H1 (cell line): ENCODE data around the gene SSH2. TPM values are rescaled to one million over a fixed set of nuclear protein-coding genes. Genes with fewer than 3 reads are reported as not detected.

Experiments
- CTCF ChIA-PET: fragments of 300-600 bp; sonication (Branson Sonifier 250); formaldehyde crosslinking; loops from one replicate; lab custom pipeline; 2021; ENCODE audit not compliant: partially characterized antibody; lab: Charles Lee
- POLR2A ChIA-PET: fragments of 300-600 bp; sonication (Branson Sonifier 250); formaldehyde crosslinking; loops from one replicate; lab custom pipeline; 2021; ENCODE audit warnings: inconsistent platforms; ENCODE audit not compliant: partially characterized antibody; lab: Charles Lee
- DNase-seq, 2 experiments: peaks; one replicate each; pipeline versions ENCODE4 v3.0.0 to v3.0.0-alpha.2; 2010 to 2022; ENCODE audit warnings: low spot score in 2 of 2, low read depth in 1 of 2, mixed read lengths in 1 of 2
- FAIRE-seq: peaks from 2 replicates; lab custom pipeline; 2011; peaks lifted over from hg19 to GRCh38; lab: Jason Lieb, UNC
- H2AFZ ChIP-seq: 2 replicates; pipeline ENCODE4 v1.8.1; 2012; ENCODE audit warnings: low read length, inconsistent platforms
- H2AK5ac ChIP-seq: 2 replicates; pipeline ENCODE4 v1.6.1; 2013; ENCODE audit warnings: low read depth, low read length
- H2BK120ac ChIP-seq: replicated peaks from 2 replicates; pipeline ENCODE3; 2013; ENCODE audit warnings: low read depth, low read length, inconsistent platforms
- H2BK12ac ChIP-seq: 2 replicates; pipeline ENCODE4 v1.6.1; 2013; ENCODE audit warnings: low read depth, low read length
- H2BK15ac ChIP-seq: 2 replicates; pipeline ENCODE4 v1.6.1; 2013; ENCODE audit warnings: low read length
- H2BK20ac ChIP-seq: 2 replicates; pipeline ENCODE4 v1.6.1; 2013; ENCODE audit warnings: low read length
- H2BK5ac ChIP-seq: 2 replicates; pipeline ENCODE4 v1.6.1; 2013; ENCODE audit warnings: low read depth, low read length
- H3K14ac ChIP-seq: 2 replicates; pipeline ENCODE4 v1.6.1; 2013; ENCODE audit warnings: inconsistent platforms; ENCODE audit not compliant: insufficient read length
- H3K18ac ChIP-seq: 2 replicates; pipeline ENCODE4 v1.6.1; 2013; ENCODE audit warnings: low read length; ENCODE audit errors: extremely low read depth
- H3K23ac ChIP-seq: 2 replicates; pipeline ENCODE4 v1.6.1; 2013; ENCODE audit warnings: inconsistent platforms; ENCODE audit not compliant: insufficient read length
- H3K23me2 ChIP-seq: 2 replicates; pipeline ENCODE4 v1.6.1; 2013; ENCODE audit warnings: low read depth, low read length
- H3K27ac ChIP-seq: 2 replicates; pipeline ENCODE4 v1.6.1; 2011; ENCODE audit warnings: low read depth, low read length, inconsistent platforms
- H3K27me3 ChIP-seq, 4 experiments: replicated peaks in 1 of 4; 1 replicate in 1 of 4; 2 replicates in 3 of 4; pipeline versions ENCODE4 v1.6.1 to v1.8.1; 2011 to 2013; ENCODE audit warnings: low read length in 3 of 4, mild to moderate bottlenecking in 3 of 4, inconsistent platforms in 2 of 4, mixed read lengths in 2 of 4, moderate library complexity in 1 of 4; ENCODE audit not compliant: control insufficient read depth in 3 of 4, insufficient read depth in 3 of 4; ENCODE audit errors: extremely low read depth in 1 of 4
- H3K36me3 ChIP-seq, 4 experiments: 2 replicates each; pipeline versions ENCODE4 v1.6.1 to v1.8.1; 2011 to 2013; ENCODE audit warnings: mild to moderate bottlenecking in 4 of 4, low read length in 3 of 4, moderate library complexity in 2 of 4, control low read depth in 1 of 4, inconsistent platforms in 1 of 4; ENCODE audit not compliant: insufficient read depth in 4 of 4, control insufficient read depth in 2 of 4
- H3K4ac ChIP-seq: replicated peaks from 2 replicates; pipeline ENCODE3; 2013; ENCODE audit warnings: low read length, low read depth, mixed read lengths, inconsistent platforms; ENCODE audit not compliant: insufficient read length
- H3K4me1 ChIP-seq, 4 experiments: replicated peaks in 1 of 4; 1 replicate in 1 of 4; 2 replicates in 3 of 4; pipeline versions ENCODE4 v1.6.1 to v1.8.1; 2011 to 2013; ENCODE audit warnings: low read length in 3 of 4, inconsistent platforms in 2 of 4, mixed read lengths in 1 of 4; ENCODE audit not compliant: insufficient read depth in 4 of 4, control insufficient read depth in 3 of 4
- H3K4me2 ChIP-seq, 2 experiments: 2 replicates each; pipeline versions ENCODE4 v1.6.1 to v1.8.1; 2011 to 2013; ENCODE audit warnings: low read depth in 2 of 2, low read length in 2 of 2, control low read depth in 1 of 2, inconsistent platforms in 1 of 2, mild to moderate bottlenecking in 1 of 2; ENCODE audit not compliant: insufficient read depth in 1 of 2
- H3K4me3 ChIP-seq, 4 experiments: fragments of 200-600, 300-600 bp in 1 of 4; sonication (generic), shearing (Covaris generic), sonication (Bioruptor Twin) in 1 of 4; 2 replicates each; pipeline versions ENCODE4 v1.5.1 to v1.8.1; 2011 to 2016; ENCODE audit warnings: low read length in 4 of 4, low read depth in 3 of 4, control low read depth in 2 of 4, inconsistent platforms in 2 of 4, mild to moderate bottlenecking in 2 of 4, mixed read lengths in 1 of 4, moderate library complexity in 1 of 4; ENCODE audit not compliant: insufficient read depth in 2 of 4; ENCODE audit errors: extremely low read depth in 1 of 4
- H3K56ac ChIP-seq: replicated peaks from 2 replicates; pipeline ENCODE3; 2013; ENCODE audit warnings: low read depth, mild to moderate bottlenecking, mixed read lengths, low read length, inconsistent platforms; ENCODE audit not compliant: insufficient read length
- H3K79me1 ChIP-seq: 2 replicates; pipeline ENCODE4 v1.6.1; 2013; ENCODE audit warnings: low read depth, low read length, control low read depth
- H3K79me2 ChIP-seq, 2 experiments: 2 replicates each; pipeline versions ENCODE4 v1.6.1 to v1.8.1; 2012 to 2013; ENCODE audit warnings: low read length in 2 of 2, mild to moderate bottlenecking in 2 of 2, inconsistent platforms in 1 of 2; ENCODE audit not compliant: insufficient read depth in 2 of 2, control insufficient read depth in 1 of 2
- H3K9ac ChIP-seq, 4 experiments: replicated peaks in 1 of 4; 1 replicate in 1 of 4; 2 replicates in 3 of 4; pipeline versions ENCODE4 v1.6.1 to v1.8.1; 2011 to 2013; ENCODE audit warnings: low read depth in 3 of 4, low read length in 3 of 4, control low read depth in 2 of 4, mild to moderate bottlenecking in 2 of 4, moderate library complexity in 2 of 4, inconsistent platforms in 1 of 4; ENCODE audit errors: extremely low read depth in 1 of 4
- H3K9me3 ChIP-seq, 2 experiments: 2 replicates each; pipeline versions ENCODE4 v1.6.1 to v1.8.1; 2012 to 2013; ENCODE audit warnings: mild to moderate bottlenecking in 2 of 2, moderate library complexity in 2 of 2, control low read depth in 1 of 2, inconsistent platforms in 1 of 2, low read depth in 1 of 2, low read length in 1 of 2, mixed read lengths in 1 of 2; ENCODE audit not compliant: insufficient read depth in 2 of 2
- H4K20me1 ChIP-seq, 2 experiments: replicated peaks in 1 of 2; 2 replicates each; pipeline versions ENCODE3 to v1.8.1; 2011 to 2013; ENCODE audit warnings: inconsistent platforms in 2 of 2, low read length in 2 of 2, mild to moderate bottlenecking in 1 of 2; ENCODE audit not compliant: insufficient read depth in 2 of 2, control insufficient read depth in 1 of 2
- H4K5ac ChIP-seq: 2 replicates; pipeline ENCODE4 v1.6.1; 2013; ENCODE audit warnings: low read length, low read depth, mixed read lengths, inconsistent platforms; ENCODE audit not compliant: insufficient read length
- H4K8ac ChIP-seq: 2 replicates; pipeline ENCODE4 v1.8.0; 2013; ENCODE audit warnings: mild to moderate bottlenecking, moderate library complexity, low read length, inconsistent platforms; ENCODE audit not compliant: insufficient read depth; ENCODE audit errors: extremely low read depth
- H4K91ac ChIP-seq: replicated peaks from 2 replicates; pipeline ENCODE3; 2013; ENCODE audit warnings: low read length, mixed read lengths, inconsistent platforms; ENCODE audit not compliant: insufficient read length
- BACH1 ChIP-seq: IDR thresholded peaks from 2 replicates; pipeline ENCODE4 v1.6.1; 2012; ENCODE audit warnings: low read length, improper control_type of control experiment
- BCL11A ChIP-seq, 2 experiments: IDR thresholded peaks; one replicate each; pipeline ENCODE4 v1.6.1; 2011; ENCODE audit warnings: low read depth in 2 of 2, low read length in 2 of 2, mild to moderate bottlenecking in 2 of 2
- CBX8 ChIP-seq: fragments of 300-800, 300-1000 bp; sonication (generic); IDR thresholded peaks from 2 replicates; pipeline ENCODE4 v1.7.1; 2016; ENCODE audit warnings: low read depth, low read length, borderline replicate concordance
- CEBPB ChIP-seq: IDR thresholded peaks from 2 replicates; pipeline ENCODE4 v1.6.1; 2012; ENCODE audit warnings: low read depth, low read length
- EGR1 ChIP-seq: IDR thresholded peaks from 2 replicates; pipeline ENCODE4 v1.6.1; 2011; ENCODE audit warnings: low read depth, low read length, borderline replicate concordance
- GTF2F1 ChIP-seq: IDR thresholded peaks from 2 replicates; pipeline ENCODE4 v1.6.1; 2012; ENCODE audit warnings: low read depth, low read length, improper control_type of control experiment, borderline replicate concordance
- JUN ChIP-seq: IDR thresholded peaks from 2 replicates; pipeline ENCODE4 v1.6.1; 2011; ENCODE audit warnings: low read depth, mild to moderate bottlenecking, improper control_type of control experiment, low read length
- JUND ChIP-seq: IDR thresholded peaks from 2 replicates; pipeline ENCODE4 v1.6.1; 2011; ENCODE audit warnings: mild to moderate bottlenecking, improper control_type of control experiment, low read length
- KDM4A ChIP-seq: IDR thresholded peaks from one replicate; pipeline ENCODE4 v1.7.1; 2012; ENCODE audit warnings: low read depth, mild to moderate bottlenecking, moderate library complexity, low read length, inconsistent platforms; ENCODE audit not compliant: severe bottlenecking
- KDM5A ChIP-seq: fragments of 200-600 bp; IDR thresholded peaks from 2 replicates; pipeline ENCODE4 v1.7.1; 2012; ENCODE audit warnings: mild to moderate bottlenecking, low read length, inconsistent platforms, mixed read lengths
- POLR2A ChIP-seq, 2 experiments: IDR thresholded peaks; 1 replicate in 1 of 2; 2 replicates in 1 of 2; pipeline ENCODE4 v1.6.1; 2011; ENCODE audit warnings: low read depth in 2 of 2, low read length in 2 of 2, mild to moderate bottlenecking in 2 of 2; ENCODE audit errors: control extremely low read depth in 1 of 2
- RAD21 ChIP-seq, 2 experiments: IDR thresholded peaks in 1 of 2; conservative IDR thresholded peaks in 1 of 2; 2 replicates each; pipeline ENCODE4 v1.6.1; 2011; ENCODE audit warnings: low read depth in 2 of 2, low read length in 2 of 2, improper control_type of control experiment in 1 of 2, inconsistent platforms in 1 of 2, mild to moderate bottlenecking in 1 of 2, moderate library complexity in 1 of 2
- SIRT6 ChIP-seq: IDR thresholded peaks from one replicate; pipeline ENCODE4 v1.7.1; 2012; ENCODE audit warnings: low read length, inconsistent platforms
- SP2 ChIP-seq: IDR thresholded peaks from 2 replicates; pipeline ENCODE4 v1.6.1; 2012; ENCODE audit warnings: mild to moderate bottlenecking, low read length, inconsistent platforms
- SRF ChIP-seq: IDR thresholded peaks from 2 replicates; pipeline ENCODE4 v1.6.1; 2011; ENCODE audit warnings: mild to moderate bottlenecking, low read depth, low read length, moderate library complexity
- TBP ChIP-seq: IDR thresholded peaks from 2 replicates; pipeline ENCODE4 v1.6.1; 2011; ENCODE audit warnings: low read depth, low read length, improper control_type of control experiment
- YY1 ChIP-seq: IDR thresholded peaks from 2 replicates; pipeline ENCODE4 v1.6.1; 2011; ENCODE audit warnings: low read depth, mild to moderate bottlenecking, low read length
- polyA plus RNA-seq, 7 experiments: library from polyadenylated mRNA; depleted of rRNA in 3 of 7; stranded (reverse) in 5 of 7; unstranded in 2 of 7; fragments of >200 nt in 5 of 7; fragments of 200-250 nt in 2 of 7; gene quantifications; 1 replicate in 5 of 7; 2 replicates in 1 of 7; 4 replicates in 1 of 7; pipeline versions ENCODE4 v1.2.1 to v1.2.3, GENCODE V29; 2011 to 2013; ENCODE audit warnings: missing spikeins in 2 of 7, mixed read lengths in 2 of 7
- total RNA-seq: library from RNA; stranded (reverse); fragmentation: NEBNext Ultra II Directional; extraction: Animal tissue kit (Norgen Biotek cat#: 25700); gene quantifications from 2 replicates; pipeline ENCODE4 v1.2.1, GENCODE V29; 2021

SSH2 gene
- total and polyA plus RNA-seq, 2 of the 8 experiments (the other 6 are each of a cell fraction or from before 2014, with no cell fraction given) = 5.2 to 15.9 TPM

- H3K4ac ChIP-seq = no peak overlapping the region
- FAIRE-seq (no peak), DNase-seq (no peak)
- ChIA-PET POLR2A (no interaction called here), CTCF (interaction anchor here (0.9 to 1.4 kb wide), 3 partner anchors 12 to 268 kb away, joined by 3 to 5 read pairs (median 4); no protein-coding TSS in a partner anchor)
- no peaks in the 10 kb centered on the region for H3K79me1 ChIP-seq
- H2AFZ ChIP-seq = no peak overlapping the region
- H4K8ac ChIP-seq = no peak overlapping the region
- no peak overlapping the region for H3K56ac ChIP-seq
- H3K9me3 ChIP-seq = no peaks in the 10 kb centered on the region
- no peaks in the 10 kb centered on the region for H3K36me3 ChIP-seq
- no peak overlapping the region for H3K4me3 ChIP-seq
- peaks cover 0 to 2% of the 10 kb centered on the region in 2 experiments for H4K20me1 ChIP-seq
- no peak overlapping the region for H3K4me2 ChIP-seq
- H2BK15ac ChIP-seq = no peak overlapping the region
- no peak overlapping the region for H2BK12ac ChIP-seq
- no peak overlapping the region for H3K9ac ChIP-seq
- H3K18ac ChIP-seq = no peak overlapping the region
- H2AK5ac ChIP-seq = no peak overlapping the region
- no peaks in the 10 kb centered on the region for H3K79me2 ChIP-seq
- H3K14ac ChIP-seq = no peak overlapping the region
- no peak overlapping the region for H2BK120ac ChIP-seq
- H3K23me2 ChIP-seq = no peaks in the 10 kb centered on the region
- H3K23ac ChIP-seq = no peak overlapping the region
- H3K27ac ChIP-seq = no peak overlapping the region
- H3K4me1 ChIP-seq = peaks cover 0 to 2% (median 0%) of the 10 kb centered on the region in 4 experiments; a peak in 1 of 7 replicates
- H2BK5ac ChIP-seq = no peak overlapping the region
- no peak overlapping the region for H4K91ac ChIP-seq
- no peak overlapping the region for H2BK20ac ChIP-seq
- H3K27me3 ChIP-seq = no peaks in the 10 kb centered on the region
- H4K5ac ChIP-seq = no peak overlapping the region
- TF ChIP-seq TBP = no peak
- no peak for TF ChIP-seq CEBPB
- TF ChIP-seq YY1 = no peak
- no peak for TF ChIP-seq SP2
- no peak for TF ChIP-seq KDM4A
- TF ChIP-seq EGR1 = no peak
- no peak for TF ChIP-seq POLR2A (IDR thresholded peaks at IDR 0.05; ENCODE audit: control extremely low read depth in 1 of 2, low read depth in 2 of 2, low read length in 2 of 2)
- TF ChIP-seq BCL11A (IDR thresholded peaks at IDR 0.05; ENCODE audit: low read depth in 2 of 2, low read length in 2 of 2) = no peak
- TF ChIP-seq BACH1 = no peak
- TF ChIP-seq KDM5A = no peak
- no peak for TF ChIP-seq JUN
- TF ChIP-seq RAD21 (IDR thresholded peaks at IDR 0.05 in 1 of 2, conservative IDR thresholded peaks at IDR 0.05 in 1 of 2; ENCODE audit: low read depth in 2 of 2, low read length in 2 of 2) = no peak
- no peak for TF ChIP-seq CBX8
- no peak for TF ChIP-seq SIRT6
- no peak for TF ChIP-seq SRF
- no peak for TF ChIP-seq JUND
- TF ChIP-seq GTF2F1 = no peak
Observed at GRCh38 chr17:29827179-29827578, 102.8 kb downstream of the SSH2 start.
